OCI-LY7 (cell line): ENCODE data around the gene TACR1.

Experiments
- CTCF ChIP-seq: fragments of 200-600 bp; sonication (generic); conservative IDR thresholded peaks from 2 replicates; pipeline ENCODE4 v1.5.1; 2014; ENCODE audit warnings: mild to moderate bottlenecking, antibody characterized with exemption, low read length, moderate library complexity, mixed read lengths
- EZH2phosphoT487 ChIP-seq: fragments of 200-600 bp; sonication (generic); IDR thresholded peaks from 2 replicates; pipeline ENCODE4 v1.6.1; 2018; ENCODE audit warnings: low read depth, borderline replicate concordance, mild to moderate bottlenecking, mixed run types, antibody characterized with exemption, low read length, moderate library complexity, mixed read lengths

GRCh38 chr2:75020476-75020875 is 178.8 kb downstream of the TACR1 start:
- TF ChIP-seq CTCF (no peak), EZH2phosphoT487 (no peak)
